HG03432 (cell line): ENCODE measurements around the gene KLHL3.
A peak's percentile ranks its signal among the peaks of the same experiment; 100 is the strongest.

Experiments
- ATAC-seq: cut with Tn5 transposase; IDR thresholded peaks from one replicate; pipeline ENCODE4 v1.9.1; 2021; ENCODE audit warnings: mild to moderate bottlenecking, moderate library complexity; ENCODE audit not compliant: unreplicated experiment

Gene KLHL3

GRCh38 chr5:137615171-137615775 lies 120.6 kb downstream of the KLHL3 start:
- no peak for ATAC-seq

DNA sequence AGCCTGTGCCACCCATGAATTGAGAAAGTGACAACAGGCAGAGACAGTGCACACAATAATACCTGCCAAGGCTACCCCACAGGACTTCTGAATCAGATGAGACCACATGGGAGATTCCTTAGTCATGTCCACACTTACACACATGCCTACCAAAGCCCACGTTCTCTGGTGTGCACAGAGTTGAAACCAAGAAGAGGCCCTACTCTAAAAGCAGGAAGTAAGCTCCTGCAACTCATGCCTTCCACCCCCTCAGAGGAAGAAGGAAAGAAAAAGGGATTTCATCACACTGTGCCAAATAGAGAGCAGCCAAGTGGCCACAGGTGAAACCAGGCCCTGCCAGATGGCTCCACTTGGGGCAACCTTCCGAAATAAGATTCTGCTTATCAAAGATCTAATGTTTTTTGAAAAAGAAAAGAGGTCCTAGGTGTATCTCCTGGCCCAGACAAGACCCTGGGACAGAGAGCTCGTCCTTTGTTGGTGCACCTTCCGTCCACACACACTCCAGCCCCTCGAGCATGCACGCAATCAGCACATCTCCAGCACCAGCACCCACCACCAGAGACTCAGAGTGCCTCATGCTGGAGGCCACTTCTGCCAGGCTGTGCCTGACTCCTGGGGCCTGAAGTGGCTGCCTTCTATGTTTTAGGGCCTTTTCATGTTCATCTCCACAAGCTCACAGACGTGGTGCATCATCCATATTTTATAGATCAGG lies 122.2 kb downstream of the KLHL3 start:
- ATAC-seq = peak; percentile 41

- no peak for ATAC-seq
Observed at GRCh38 chr5:137612576-137612975, 123.3 kb downstream of the KLHL3 start.

DNA sequence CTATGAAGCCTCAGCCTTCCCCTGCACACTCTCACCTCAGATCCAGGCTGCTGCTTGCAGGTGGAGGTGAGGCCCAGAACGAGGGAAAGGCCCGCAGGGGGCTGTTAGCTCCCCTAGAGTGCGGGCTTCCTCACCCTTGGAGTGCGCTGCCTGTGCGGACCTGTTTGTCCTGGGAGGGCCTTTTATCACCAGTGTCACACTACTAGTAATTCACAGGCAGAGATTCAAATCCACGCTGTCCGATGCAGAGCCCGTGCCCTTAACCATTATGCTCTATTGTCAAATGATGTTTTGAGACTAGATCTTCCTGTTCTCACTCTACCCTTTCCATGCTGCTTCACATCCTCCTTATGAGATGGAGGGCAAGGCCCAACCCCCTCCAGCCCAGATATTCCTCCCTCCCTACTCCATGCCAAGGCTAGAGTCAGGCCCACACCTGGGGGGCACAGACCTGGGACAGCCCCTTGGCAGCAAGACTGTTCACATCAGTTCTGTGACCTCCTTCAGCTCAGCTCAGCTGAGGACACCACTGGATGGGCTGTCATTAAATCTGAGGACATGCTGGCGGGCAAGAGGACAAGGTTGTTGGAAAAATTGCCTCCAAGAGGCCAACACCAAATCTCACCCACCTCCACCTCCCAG lies 124.0 kb downstream of the KLHL3 start:
- no peak for ATAC-seq

GRCh38 chr5:137611011-137611580 lies 124.8 kb downstream of the KLHL3 start:
- no peak for ATAC-seq

DNA sequence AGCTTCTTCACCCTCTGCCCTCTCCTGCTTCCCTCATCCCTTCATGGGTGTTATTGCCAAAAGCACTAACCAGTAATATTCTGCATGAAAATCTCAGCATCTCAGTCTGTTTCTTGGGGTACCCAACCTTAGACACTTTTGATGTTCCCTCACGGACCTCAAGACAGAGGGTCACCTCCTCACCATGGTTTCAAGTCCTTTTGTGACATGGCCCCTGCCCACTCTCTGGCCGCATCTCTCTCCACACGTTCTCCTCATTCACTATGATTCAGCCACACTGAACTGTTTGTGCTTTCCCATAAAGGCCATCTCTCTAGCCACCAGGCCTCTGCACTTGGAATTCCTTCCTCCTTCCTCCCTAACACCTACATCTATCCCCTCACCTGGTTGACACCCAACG lies 125.3 kb downstream of the KLHL3 start:
- ATAC-seq = no peak

DNA sequence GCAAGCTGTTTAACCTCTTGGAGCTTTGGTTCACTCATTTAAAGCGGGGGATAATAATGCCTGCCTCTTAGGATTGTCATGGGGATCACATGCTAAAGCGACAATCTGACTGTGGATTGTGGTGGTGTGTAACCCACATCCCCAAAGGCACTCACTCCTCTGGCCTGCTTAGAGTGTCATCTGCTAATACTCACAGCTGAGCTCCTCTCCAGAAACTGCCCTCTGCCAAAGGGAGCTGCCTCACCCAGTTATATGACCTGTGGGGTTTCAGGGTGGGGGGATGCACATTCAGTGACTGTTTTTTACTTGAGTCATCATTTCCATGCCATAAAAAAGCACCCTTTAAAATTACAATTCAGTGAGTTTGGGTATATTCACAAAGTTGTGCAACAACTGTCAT lies 126.8 kb downstream of the KLHL3 start:
- no peak for ATAC-seq

DNA sequence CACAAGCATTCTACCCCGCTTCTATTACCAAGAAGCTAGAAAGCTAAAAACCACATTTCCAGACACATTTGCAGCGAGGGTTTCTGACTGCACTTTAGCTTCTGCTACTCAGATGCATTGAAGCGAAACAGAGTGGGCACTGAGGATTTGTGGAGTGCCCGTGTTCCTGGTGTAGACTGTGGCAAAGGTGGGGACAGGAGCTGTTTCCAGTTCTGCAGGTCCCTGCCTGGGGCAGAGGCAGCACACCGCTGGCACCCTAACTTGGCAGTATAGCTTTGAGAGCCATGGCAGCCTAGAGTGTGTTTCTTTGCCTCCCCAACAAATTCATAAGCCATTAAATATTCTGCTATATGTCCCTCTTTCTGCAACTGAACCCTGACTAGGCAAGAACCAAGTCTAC lies 128.1 kb downstream of the KLHL3 start:
- ATAC-seq = no peak

GRCh38 chr5:137606401-137606800 lies 129.5 kb downstream of the KLHL3 start:
- ATAC-seq = no peak

- no peak for ATAC-seq
Observed at GRCh38 chr5:137605411-137605810, 130.5 kb downstream of the KLHL3 start.

GRCh38 chr5:137604348-137605095 lies 131.4 kb downstream of the KLHL3 start:
- ATAC-seq = no peak

GRCh38 chr5:137603891-137604290 lies 132.0 kb downstream of the KLHL3 start:
- ATAC-seq = no peak

DNA sequence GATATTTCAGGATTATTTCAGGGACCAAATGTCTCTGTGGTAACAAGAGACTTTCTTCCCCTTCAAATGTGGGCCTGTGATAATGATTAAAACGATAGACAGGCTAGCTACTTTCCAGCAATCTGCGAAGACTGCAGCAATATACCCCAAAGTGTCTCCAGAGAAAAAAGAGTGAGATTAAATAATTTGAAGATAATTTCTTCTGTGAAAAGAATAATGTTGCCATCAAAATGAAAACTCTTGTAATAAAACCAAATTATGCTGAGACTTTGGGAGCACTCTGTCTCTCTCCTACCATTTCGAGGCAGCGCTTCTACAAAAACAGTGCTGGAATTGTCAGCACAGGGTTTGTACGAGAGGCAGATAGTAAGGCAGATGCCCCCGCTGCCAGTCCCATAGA lies 132.5 kb downstream of the KLHL3 start:
- ATAC-seq = no peak

DNA sequence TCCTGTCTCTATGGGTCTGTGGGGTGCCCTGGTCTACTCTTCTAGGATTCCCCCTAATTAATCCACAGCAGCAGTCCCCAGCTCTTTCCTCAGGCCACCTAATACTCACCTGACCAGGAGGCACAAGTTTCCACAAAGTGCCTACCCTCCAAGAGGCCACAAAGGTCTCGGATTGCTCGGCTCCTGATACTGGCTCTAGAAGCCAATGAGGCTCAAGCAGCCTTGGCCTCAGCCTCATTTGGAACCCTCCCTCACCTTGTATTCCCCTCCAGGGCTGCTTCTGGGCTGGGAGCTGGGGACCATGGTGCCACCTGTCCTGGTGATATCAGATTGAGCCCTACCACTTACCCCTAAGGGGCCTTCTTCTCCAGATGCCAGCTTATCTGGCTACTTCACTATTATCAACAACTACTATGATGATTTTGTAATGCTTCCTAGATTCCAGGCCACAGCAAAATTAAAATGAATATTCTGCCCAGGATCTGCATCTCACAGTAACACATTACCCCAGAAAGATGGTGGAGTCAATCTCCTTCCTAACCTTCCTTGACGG lies 133.1 kb downstream of the KLHL3 start:
- ATAC-seq = no peak

GRCh38 chr5:137600721-137601360 lies 135.0 kb downstream of the KLHL3 start:
- ATAC-seq = no peak

DNA sequence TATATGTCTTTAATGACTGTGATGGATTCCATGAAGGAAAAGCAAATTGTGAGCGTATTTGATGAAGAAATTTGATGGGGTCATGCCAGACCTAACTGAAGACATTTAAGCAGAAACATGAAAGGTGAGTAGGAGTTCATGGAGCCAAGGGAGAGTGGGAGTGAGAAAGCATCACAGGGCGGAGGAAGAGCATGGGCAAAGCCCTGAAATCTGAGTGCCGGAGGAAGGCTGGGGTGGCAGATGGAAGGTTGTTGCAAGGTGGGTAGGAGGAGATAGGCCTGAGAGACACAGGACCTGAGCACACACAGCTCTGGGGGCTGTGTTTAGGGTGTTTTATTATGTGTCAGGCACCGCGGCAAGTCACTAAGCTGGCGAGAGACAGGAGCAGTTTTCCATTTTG lies 136.4 kb downstream of the KLHL3 start:
- ATAC-seq = no peak

DNA sequence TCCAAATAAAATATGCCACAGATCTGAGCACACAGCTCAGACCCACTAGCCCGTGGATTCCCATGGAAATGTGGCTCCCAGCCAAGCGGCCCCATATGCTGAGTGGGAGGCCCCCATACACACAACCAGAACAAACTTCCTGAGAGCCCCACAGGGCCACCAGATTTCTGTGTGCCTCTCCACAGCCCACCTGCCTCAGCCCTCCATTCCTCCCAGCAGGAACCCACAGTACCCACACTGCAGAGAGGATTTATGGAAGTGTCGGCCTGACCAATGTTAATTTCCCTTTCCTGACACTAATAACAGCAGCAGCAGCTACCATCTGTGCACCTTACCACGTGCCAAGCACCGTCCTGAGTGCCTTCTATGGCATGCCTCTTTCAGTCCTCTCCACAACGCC lies 137.5 kb downstream of the KLHL3 start:
- ATAC-seq = no peak

DNA sequence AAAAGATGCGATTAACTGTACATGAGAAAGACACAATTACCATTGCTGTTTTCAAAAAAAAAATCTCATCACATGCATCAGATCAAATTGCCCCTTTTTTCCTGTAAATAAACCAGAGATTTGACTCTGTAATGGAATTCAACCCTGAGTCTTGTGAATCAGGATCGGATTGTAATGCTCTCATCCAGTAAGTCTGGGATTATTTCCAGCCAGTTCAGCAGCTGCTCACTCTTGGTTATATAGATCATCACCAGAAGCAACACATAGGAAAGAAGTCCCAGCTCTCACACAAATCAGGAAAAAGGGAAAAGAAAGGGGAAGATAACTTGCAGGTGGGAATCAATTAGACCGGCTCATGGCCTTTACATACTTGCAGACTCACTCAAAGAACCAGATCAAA lies 138.9 kb downstream of the KLHL3 start:
- ATAC-seq = no peak

DNA sequence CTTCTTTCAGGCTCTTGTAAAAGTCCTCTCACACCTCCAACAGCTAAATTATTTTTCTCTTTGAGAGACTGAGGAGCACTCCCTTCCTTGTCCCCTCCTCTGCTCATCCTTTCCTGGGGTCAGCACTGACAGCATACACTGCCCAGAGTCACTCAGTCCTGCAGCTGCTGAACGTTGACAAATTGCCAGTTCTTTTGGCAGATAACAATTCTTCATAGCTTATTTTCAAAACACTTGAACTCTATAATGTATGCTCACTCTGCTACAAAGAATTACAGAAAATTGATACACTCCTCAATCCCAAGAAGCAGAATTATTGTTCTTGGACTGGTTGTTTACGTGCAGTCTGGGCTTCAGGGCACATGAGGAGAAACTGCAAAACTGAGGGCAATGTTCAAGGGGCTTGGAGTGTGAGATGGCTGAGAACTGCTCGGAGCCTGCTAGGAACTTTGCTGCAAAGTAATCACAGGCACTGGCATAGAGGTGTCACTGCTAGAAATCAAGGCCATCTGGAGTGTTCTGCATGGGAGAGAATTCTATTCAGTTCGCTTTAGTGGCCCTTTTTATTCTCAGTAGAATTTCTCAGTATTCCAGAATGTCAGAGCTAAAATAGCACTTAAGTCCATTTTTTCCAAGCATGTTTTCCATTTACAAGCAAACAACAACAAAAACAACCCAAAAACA lies 140.4 kb downstream of the KLHL3 start:
- ATAC-seq = no peak

DNA sequence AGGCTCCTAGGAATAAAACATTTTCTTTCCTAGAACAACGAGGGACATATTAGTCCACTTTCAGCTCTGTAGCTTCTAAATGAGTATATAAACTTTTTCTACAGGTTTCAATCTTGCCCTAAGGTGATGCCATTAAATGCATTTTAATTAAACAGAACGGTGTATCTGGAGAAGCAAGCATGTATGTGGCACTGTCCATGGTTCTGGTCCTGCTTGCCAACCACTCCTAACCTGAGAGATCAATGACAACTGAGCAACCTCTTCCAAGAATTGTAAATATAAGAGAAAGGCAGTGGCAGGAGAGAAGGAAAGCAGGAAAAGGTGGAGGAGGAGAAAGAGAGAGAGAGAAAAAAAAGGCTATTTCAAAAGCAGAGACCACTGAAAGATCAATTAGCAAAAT lies 141.2 kb downstream of the KLHL3 start:
- ATAC-seq = no peak
